ENCODE results near the gene SULT2B1.

DNA sequence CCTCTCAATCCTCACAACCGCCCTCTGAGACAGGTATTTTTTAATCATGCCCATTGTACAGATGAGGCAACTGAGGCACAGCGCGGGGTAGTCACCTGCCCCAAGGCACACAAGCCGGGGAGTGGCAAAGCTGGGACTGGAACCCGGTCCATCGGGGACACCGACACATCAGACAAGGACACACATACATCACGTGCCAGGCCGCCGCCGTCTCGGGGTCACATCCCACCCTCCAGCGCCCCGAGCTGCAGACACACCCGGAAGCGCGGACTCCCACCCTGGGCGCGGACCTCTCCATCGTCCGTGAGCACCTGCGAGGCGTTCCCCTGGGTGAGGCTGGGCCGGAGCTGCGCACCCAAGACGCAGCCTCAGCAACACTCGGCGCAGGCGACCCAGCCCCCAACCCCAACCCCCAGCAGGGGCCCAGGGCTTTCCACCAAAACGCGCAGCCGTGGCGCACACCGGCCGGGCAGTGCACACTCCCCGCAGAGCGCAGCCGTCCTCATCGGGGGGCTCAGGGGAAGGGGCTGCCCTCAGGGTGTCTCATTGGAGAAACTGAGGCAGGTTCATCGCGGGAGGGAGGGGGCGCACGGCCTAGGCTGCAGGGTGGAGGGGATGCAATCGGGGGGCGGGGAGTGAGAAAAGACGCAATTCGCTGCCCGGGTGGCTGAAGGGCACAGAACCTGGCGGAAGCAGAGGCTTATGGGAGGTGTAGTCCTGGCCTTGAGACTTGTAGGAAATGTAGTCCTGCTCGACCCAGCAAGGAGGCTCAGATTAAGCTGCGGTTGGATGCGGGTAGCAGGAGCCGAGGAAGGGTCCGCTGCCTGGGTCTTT is 38.5 kb upstream of the SULT2B1 start:
- TF ChIP-seq, protein P1, sequence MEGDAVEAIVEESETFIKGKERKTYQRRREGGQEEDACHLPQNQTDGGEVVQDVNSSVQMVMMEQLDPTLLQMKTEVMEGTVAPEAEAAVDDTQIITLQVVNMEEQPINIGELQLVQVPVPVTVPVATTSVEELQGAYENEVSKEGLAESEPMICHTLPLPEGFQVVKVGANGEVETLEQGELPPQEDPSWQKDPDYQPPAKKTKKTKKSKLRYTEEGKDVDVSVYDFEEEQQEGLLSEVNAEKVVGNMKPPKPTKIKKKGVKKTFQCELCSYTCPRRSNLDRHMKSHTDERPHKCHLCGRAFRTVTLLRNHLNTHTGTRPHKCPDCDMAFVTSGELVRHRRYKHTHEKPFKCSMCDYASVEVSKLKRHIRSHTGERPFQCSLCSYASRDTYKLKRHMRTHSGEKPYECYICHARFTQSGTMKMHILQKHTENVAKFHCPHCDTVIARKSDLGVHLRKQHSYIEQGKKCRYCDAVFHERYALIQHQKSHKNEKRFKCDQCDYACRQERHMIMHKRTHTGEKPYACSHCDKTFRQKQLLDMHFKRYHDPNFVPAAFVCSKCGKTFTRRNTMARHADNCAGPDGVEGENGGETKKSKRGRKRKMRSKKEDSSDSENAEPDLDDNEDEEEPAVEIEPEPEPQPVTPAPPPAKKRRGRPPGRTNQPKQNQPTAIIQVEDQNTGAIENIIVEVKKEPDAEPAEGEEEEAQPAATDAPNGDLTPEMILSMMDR (conservative IDR thresholded peaks at IDR 0.05; ENCODE audit: low read length) = no peak
- TF ChIP-seq EZH2phosphoT487 (IDR thresholded peaks at IDR 0.05; ENCODE audit: borderline replicate concordance, low read depth, low read length) = no peak
